H9 (cell line): ENCODE results near the gene EIF4E3. TPM values are rescaled to one million over a fixed set of nuclear protein-coding genes. Genes with fewer than 3 reads are reported as not detected.

ENCODE experiments used
- DNase-seq: peaks from one replicate; pipeline ENCODE4 v3.0.0-alpha.2; 2017
- H2AFZ ChIP-seq: one replicate; pipeline ENCODE4 v1.6.1; 2013; ENCODE audit warnings: mild to moderate bottlenecking, low read length, control low read depth, moderate library complexity
- H2AK5ac ChIP-seq: 2 replicates; pipeline ENCODE4 v1.6.1; 2013; ENCODE audit warnings: low read length, control low read depth, mixed read lengths; ENCODE audit not compliant: insufficient read length
- H2BK120ac ChIP-seq: one replicate; pipeline ENCODE4 v1.6.1; 2013; ENCODE audit warnings: low read depth, mild to moderate bottlenecking, low read length, control low read depth, inconsistent platforms; ENCODE audit not compliant: poor library complexity, severe bottlenecking
- H2BK12ac ChIP-seq: 2 replicates; pipeline ENCODE4 v1.6.1; 2013; ENCODE audit warnings: low read length, control low read depth, mixed read lengths, low read depth; ENCODE audit not compliant: insufficient read length
- H2BK15ac ChIP-seq: 2 replicates; pipeline ENCODE4 v1.6.1; 2013; ENCODE audit warnings: low read depth, low read length, control low read depth
- H2BK20ac ChIP-seq: one replicate; pipeline ENCODE4 v1.6.1; 2013; ENCODE audit warnings: low read depth, mild to moderate bottlenecking, low read length, control low read depth, inconsistent platforms; ENCODE audit not compliant: poor library complexity, severe bottlenecking
- H2BK5ac ChIP-seq: 2 replicates; pipeline ENCODE4 v1.6.1; 2013; ENCODE audit warnings: low read length, control low read depth, mixed read lengths; ENCODE audit not compliant: insufficient read length
- H3K14ac ChIP-seq: 2 replicates; pipeline ENCODE4 v1.6.1; 2013; ENCODE audit warnings: low read length, control low read depth; ENCODE audit not compliant: insufficient read depth
- H3K18ac ChIP-seq: 2 replicates; pipeline ENCODE4 v1.6.1; 2013; ENCODE audit warnings: low read depth, mild to moderate bottlenecking, mixed read lengths, low read length, control low read depth; ENCODE audit not compliant: insufficient read length
- H3K23ac ChIP-seq: 2 replicates; pipeline ENCODE4 v1.6.1; 2013; ENCODE audit warnings: low read length, control low read depth, mixed read lengths, low read depth; ENCODE audit not compliant: insufficient read length
- H3K23me2 ChIP-seq: 2 replicates; pipeline ENCODE4 v1.6.1; 2013; ENCODE audit warnings: low read depth, mild to moderate bottlenecking, mixed read lengths, low read length, control low read depth; ENCODE audit not compliant: insufficient read length, poor library complexity, severe bottlenecking
- H3K27ac ChIP-seq: 2 replicates; pipeline ENCODE4 v1.5.1; 2013; ENCODE audit warnings: low read length, control low read depth, mixed read lengths, low read depth; ENCODE audit not compliant: insufficient read length
- H3K27me3 ChIP-seq: 2 replicates; pipeline ENCODE4 v1.6.1; 2013; ENCODE audit warnings: low read length, control low read depth, inconsistent platforms; ENCODE audit not compliant: insufficient read depth
- H3K4ac ChIP-seq: 2 replicates; pipeline ENCODE4 v1.6.1; 2013; ENCODE audit warnings: low read depth, mild to moderate bottlenecking, control low read depth, inconsistent platforms, low read length, moderate library complexity
- H3K4me1 ChIP-seq: 2 replicates; pipeline ENCODE4 v1.6.1; 2013; ENCODE audit warnings: low read length, control low read depth, inconsistent platforms; ENCODE audit not compliant: insufficient read depth
- H3K4me2 ChIP-seq: 2 replicates; pipeline ENCODE4 v1.6.1; 2013; ENCODE audit warnings: low read length, control low read depth, mixed read lengths; ENCODE audit not compliant: insufficient read length, insufficient read depth
- H3K56ac ChIP-seq: 2 replicates; pipeline ENCODE4 v1.6.1; 2013; ENCODE audit warnings: low read depth, mild to moderate bottlenecking, mixed read lengths, low read length, control low read depth; ENCODE audit not compliant: insufficient read length
- H3K79me1 ChIP-seq: 2 replicates; pipeline ENCODE4 v1.6.1; 2013; ENCODE audit warnings: low read depth, mild to moderate bottlenecking, moderate library complexity, low read length, control low read depth, inconsistent platforms; ENCODE audit not compliant: insufficient read depth, poor library complexity, severe bottlenecking
- H3K79me2 ChIP-seq: 2 replicates; pipeline ENCODE4 v1.6.1; 2013; ENCODE audit warnings: low read length, control low read depth, inconsistent platforms; ENCODE audit not compliant: insufficient read depth
- H3K9ac ChIP-seq: 2 replicates; pipeline ENCODE4 v1.6.1; 2013; ENCODE audit warnings: low read length, control low read depth, mixed read lengths; ENCODE audit not compliant: insufficient read length; ENCODE audit errors: extremely low read depth
- H3K9me3 ChIP-seq: one replicate; pipeline ENCODE4 v1.6.1; 2013; ENCODE audit warnings: low read depth, low read length, inconsistent platforms; ENCODE audit not compliant: control insufficient read depth
- H3T11ph ChIP-seq: one replicate; pipeline ENCODE4 v1.6.1; 2013; ENCODE audit warnings: mild to moderate bottlenecking, low read length, control low read depth, inconsistent platforms
- H4K20me1 ChIP-seq: one replicate; pipeline ENCODE4 v1.6.1; 2013; ENCODE audit not compliant: control insufficient read depth, insufficient read length, insufficient read depth
- H4K5ac ChIP-seq: 2 replicates; pipeline ENCODE4 v1.6.1; 2013; ENCODE audit warnings: low read depth, mild to moderate bottlenecking, mixed read lengths, low read length, control low read depth; ENCODE audit not compliant: insufficient read length
- H4K8ac ChIP-seq: replicated peaks from 2 replicates; pipeline ENCODE4 v1.6.1; 2013; ENCODE audit warnings: low read length, control low read depth, mixed read lengths, low read depth; ENCODE audit not compliant: insufficient read length
- H4K91ac ChIP-seq: 2 replicates; pipeline ENCODE4 v1.6.1; 2013; ENCODE audit warnings: low read depth, mild to moderate bottlenecking, moderate library complexity, mixed read lengths, low read length, control low read depth; ENCODE audit not compliant: insufficient read length
- H3K27ac Mint-ChIP-seq, 3 experiments: 2 replicates in 2 of 3; 3 replicates in 1 of 3; pipeline ENCODE4 v1.8.0; 2020 to 2021; ENCODE audit warnings: mixed read lengths in 3 of 3, mild to moderate bottlenecking in 1 of 3, moderate library complexity in 1 of 3
- H3K27me3 Mint-ChIP-seq: 2 replicates; pipeline ENCODE4 v1.8.0; 2021; ENCODE audit warnings: low read depth, mild to moderate bottlenecking, moderate library complexity, mixed read lengths
- H3K36me3 Mint-ChIP-seq, 3 experiments: 2 replicates in 2 of 3; 3 replicates in 1 of 3; pipeline ENCODE4 v1.8.0; 2020 to 2021; ENCODE audit warnings: low read depth in 3 of 3, mixed read lengths in 3 of 3; ENCODE audit not compliant: insufficient read depth in 1 of 3
- H3K4me1 Mint-ChIP-seq, 2 experiments: 2 replicates each; pipeline ENCODE4 v1.8.0; 2020; ENCODE audit warnings: mixed read lengths in 2 of 2
- H3K4me3 Mint-ChIP-seq, 2 experiments: 2 replicates in 1 of 2; 3 replicates in 1 of 2; pipeline ENCODE4 v1.8.0; 2020 to 2021; ENCODE audit warnings: mild to moderate bottlenecking in 2 of 2, mixed read lengths in 2 of 2, moderate library complexity in 1 of 2
- H3K9me3 Mint-ChIP-seq, 2 experiments: 2 replicates in 1 of 2; 3 replicates in 1 of 2; pipeline ENCODE4 v1.8.0; 2020; ENCODE audit warnings: mild to moderate bottlenecking in 2 of 2, mixed read lengths in 2 of 2, moderate library complexity in 1 of 2
- WGBS: extraction: QIAGEN DNeasy Blood & Tissue Kit; methylation state at CpG from one replicate; pipeline ENCODE4 v1.1.7; 2013; ENCODE audit warnings: missing lambda C conversion rate, low lambda C conversion rate, mixed read lengths; ENCODE audit not compliant: insufficient read length; ENCODE audit errors: extremely low coverage; 5-methylcytosine and 5-hydroxymethylcytosine counted together
- total RNA-seq: library from RNA; stranded (reverse); gene quantifications from 2 replicates; pipeline ENCODE4 v1.2.1, GENCODE V29; 2021
- TF ChIP-seq, protein P1 (sequence below): fragments of 200-600 bp; sonication (generic); conservative IDR thresholded peaks from 3 replicates; pipeline ENCODE4 v1.8.0; 2021; ENCODE audit warnings: antibody characterized with exemption, mild to moderate bottlenecking

EIF4E3 gene
- total RNA-seq, 1 experiment from 2014 or later, result 12.9 TPM

DNA sequence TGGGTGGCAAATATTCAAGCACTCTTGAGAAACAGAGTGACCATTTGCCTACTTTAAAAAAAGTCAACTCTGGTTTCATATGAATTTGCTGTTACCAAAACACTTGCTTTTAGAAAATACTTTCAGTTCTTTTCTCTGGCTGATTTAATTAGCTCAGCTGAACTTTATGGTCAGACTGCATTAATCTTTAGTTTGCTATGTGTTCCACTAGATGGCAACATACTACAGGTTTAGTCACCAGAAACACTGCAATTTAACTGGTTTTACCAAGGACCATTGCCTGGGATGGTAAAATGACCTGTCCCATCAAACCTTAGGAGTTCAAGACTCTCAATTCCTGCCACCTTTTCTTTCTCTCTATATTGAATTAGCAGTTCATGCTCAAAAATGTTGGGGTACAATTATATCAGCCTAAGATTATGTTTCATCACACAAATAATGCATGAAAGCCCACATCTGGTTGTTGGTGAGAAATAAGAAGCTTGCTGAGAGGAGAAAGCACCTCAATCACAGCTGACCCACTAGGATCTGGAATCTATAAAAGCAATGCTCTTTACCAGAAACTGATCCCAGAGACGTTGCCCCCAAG is 14.2 kb downstream of the EIF4E3 start:
- Histone ChIP-seq H3K4ac (no peak overlapping the region), H4K5ac (no peak overlapping the region), H3K79me1 (no peaks in the 10 kb centered on the region), H3K56ac (no peak overlapping the region), H3K4me1 (no peaks in the 10 kb centered on the region), H3K4me2 (no peak overlapping the region), H3K18ac (no peak overlapping the region), H3K27me3 (no peaks in the 10 kb centered on the region), H2AK5ac (no peak overlapping the region), H3K23me2 (no peaks in the 10 kb centered on the region), H3K79me2 (no peaks in the 10 kb centered on the region), H4K91ac (no peak overlapping the region), H2BK12ac (no peak overlapping the region), H3K27ac (no peak overlapping the region), H2BK5ac (no peak overlapping the region), H3K9me3 (no peaks in the 10 kb centered on the region), H3T11ph (no peak overlapping the region), H3K14ac (no peak overlapping the region), H3K23ac (no peak overlapping the region), H2BK20ac (no peak overlapping the region), H2BK120ac (no peak overlapping the region), H4K20me1 (no peaks in the 10 kb centered on the region), H2BK15ac (no peak overlapping the region), H2AFZ (no peak overlapping the region), H3K9ac (no peak overlapping the region), H4K8ac (no peak overlapping the region)
- Mint-ChIP-seq H3K27ac (no peak overlapping the region), H3K4me3 (no peak overlapping the region), H3K9me3 (no peaks in the 10 kb centered on the region), H3K4me1 (peaks cover 0 to 5% of the 10 kb centered on the region in 2 experiments; a peak in 1 of 4 replicates), H3K36me3 (no peaks in the 10 kb centered on the region), H3K27me3 (no peaks in the 10 kb centered on the region; the same call in 1 of the 2 replicates)
- no CpG with 5 or more reads among the region's 1 CpG for WGBS
- DNase-seq, result no peak
- TF ChIP-seq, protein P1, sequence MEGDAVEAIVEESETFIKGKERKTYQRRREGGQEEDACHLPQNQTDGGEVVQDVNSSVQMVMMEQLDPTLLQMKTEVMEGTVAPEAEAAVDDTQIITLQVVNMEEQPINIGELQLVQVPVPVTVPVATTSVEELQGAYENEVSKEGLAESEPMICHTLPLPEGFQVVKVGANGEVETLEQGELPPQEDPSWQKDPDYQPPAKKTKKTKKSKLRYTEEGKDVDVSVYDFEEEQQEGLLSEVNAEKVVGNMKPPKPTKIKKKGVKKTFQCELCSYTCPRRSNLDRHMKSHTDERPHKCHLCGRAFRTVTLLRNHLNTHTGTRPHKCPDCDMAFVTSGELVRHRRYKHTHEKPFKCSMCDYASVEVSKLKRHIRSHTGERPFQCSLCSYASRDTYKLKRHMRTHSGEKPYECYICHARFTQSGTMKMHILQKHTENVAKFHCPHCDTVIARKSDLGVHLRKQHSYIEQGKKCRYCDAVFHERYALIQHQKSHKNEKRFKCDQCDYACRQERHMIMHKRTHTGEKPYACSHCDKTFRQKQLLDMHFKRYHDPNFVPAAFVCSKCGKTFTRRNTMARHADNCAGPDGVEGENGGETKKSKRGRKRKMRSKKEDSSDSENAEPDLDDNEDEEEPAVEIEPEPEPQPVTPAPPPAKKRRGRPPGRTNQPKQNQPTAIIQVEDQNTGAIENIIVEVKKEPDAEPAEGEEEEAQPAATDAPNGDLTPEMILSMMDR, result peak; percentile 81
